Liver (tissue), 9 donors: ENCODE measurements around the gene SIK3. TPM values are rescaled to one million over a fixed set of nuclear protein-coding genes. Genes with fewer than 3 reads are reported as not detected.

Source experiments
- DNase-seq: peaks from one replicate; pipeline ENCODE4 v3.0.0-alpha.2; 2017; ENCODE audit warnings: low spot score
- H3K27ac ChIP-seq, 2 donors: one replicate each; pipeline ENCODE4 v1.7.0; 2013; ENCODE audit warnings: inconsistent platforms in 2 of 2, low read length in 2 of 2, control low read depth in 1 of 2, low read depth in 1 of 2, mild to moderate bottlenecking in 1 of 2
- H3K27me3 ChIP-seq, 4 donors: one replicate each; pipeline versions ENCODE4 v1.6.1 to v1.7.0; 2013; ENCODE audit warnings: low read length in 3 of 4, inconsistent platforms in 1 of 4, mild to moderate bottlenecking in 1 of 4, moderate library complexity in 1 of 4; ENCODE audit not compliant: control insufficient read depth in 4 of 4, insufficient read depth in 4 of 4
- H3K36me3 ChIP-seq, 4 donors: one replicate each; pipeline versions ENCODE4 v1.6.1 to v1.7.0; 2013; ENCODE audit warnings: low read length in 3 of 4, mild to moderate bottlenecking in 3 of 4, low read depth in 1 of 4, moderate library complexity in 1 of 4; ENCODE audit not compliant: control insufficient read depth in 4 of 4, insufficient read depth in 3 of 4
- H3K4me1 ChIP-seq, 4 donors: one replicate each; pipeline versions ENCODE4 v1.6.1 to v1.7.0; 2013; ENCODE audit warnings: low read length in 3 of 4, mild to moderate bottlenecking in 3 of 4, moderate library complexity in 1 of 4; ENCODE audit not compliant: control insufficient read depth in 4 of 4, insufficient read depth in 4 of 4
- H3K4me3 ChIP-seq, 3 donors: one replicate each; pipeline versions ENCODE4 v1.6.1 to v1.7.0; 2013; ENCODE audit warnings: low read length in 3 of 3, control low read depth in 1 of 3, low read depth in 1 of 3, mild to moderate bottlenecking in 1 of 3
- H3K9ac ChIP-seq, 2 donors: one replicate each; pipeline ENCODE4 v1.7.0; 2013; ENCODE audit warnings: low read length in 2 of 2, mild to moderate bottlenecking in 2 of 2, moderate library complexity in 2 of 2, control low read depth in 1 of 2, low read depth in 1 of 2
- H3K9me3 ChIP-seq, 4 donors: one replicate each; pipeline versions ENCODE4 v1.6.1 to v1.7.0; 2013; ENCODE audit warnings: low read length in 3 of 4; ENCODE audit not compliant: control insufficient read depth in 4 of 4
- CTCF ChIP-seq: fragments of 150-350 bp; IDR thresholded peaks from 2 replicates; pipeline ENCODE4 v1.5.1; 2017; ENCODE audit warnings: improper control_type of control experiment, low read depth, low read length; ENCODE audit not compliant: missing input control
- EGR1 ChIP-seq, 2 donors: IDR thresholded peaks; 2 replicates each; pipeline ENCODE4 v1.6.1; 2016 to 2018; ENCODE audit warnings: antibody characterized with exemption in 2 of 2, low read depth in 2 of 2
- FOXA1 ChIP-seq: IDR thresholded peaks from 2 replicates; pipeline ENCODE4 v1.6.1; 2016; ENCODE audit warnings: antibody characterized with exemption
- FOXA2 ChIP-seq: IDR thresholded peaks from 2 replicates; pipeline ENCODE4 v1.6.1; 2016; ENCODE audit warnings: antibody characterized with exemption
- GABPA ChIP-seq, 2 donors: IDR thresholded peaks in 1 of 2; conservative IDR thresholded peaks in 1 of 2; 2 replicates each; pipeline ENCODE4 v1.6.1; 2016; ENCODE audit warnings: antibody characterized with exemption in 2 of 2, mild to moderate bottlenecking in 1 of 2, moderate library complexity in 1 of 2
- HNF4G ChIP-seq: IDR thresholded peaks from 2 replicates; pipeline ENCODE4 v1.6.1; 2016; ENCODE audit warnings: antibody characterized with exemption
- MAX ChIP-seq: IDR thresholded peaks from 2 replicates; pipeline ENCODE4 v1.6.1; 2016; ENCODE audit warnings: antibody characterized with exemption
- NR2F2 ChIP-seq: IDR thresholded peaks from 2 replicates; pipeline ENCODE4 v1.6.1; 2016; ENCODE audit warnings: antibody characterized with exemption
- RAD21 ChIP-seq, 2 donors: IDR thresholded peaks; 2 replicates each; pipeline ENCODE4 v1.6.1; 2016; ENCODE audit warnings: antibody characterized with exemption in 2 of 2, mild to moderate bottlenecking in 2 of 2
- REST ChIP-seq: IDR thresholded peaks from 2 replicates; pipeline ENCODE4 v1.6.1; 2016; ENCODE audit warnings: antibody characterized with exemption, mild to moderate bottlenecking
- RXRA ChIP-seq, 2 donors: IDR thresholded peaks; 2 replicates each; pipeline ENCODE4 v1.6.1; 2017 to 2018; ENCODE audit warnings: antibody characterized with exemption in 2 of 2, mild to moderate bottlenecking in 1 of 2
- WGBS: extraction: QIAGEN DNeasy Blood & Tissue Kit; methylation state at CpG from one replicate; pipeline ENCODE4 v1.1.7; 2013; 5-methylcytosine and 5-hydroxymethylcytosine counted together
- polyA plus RNA-seq, 2 donors: library from polyadenylated mRNA; stranded (reverse) in 1 of 2; unstranded in 1 of 2; fragments of 200-250 nt in 1 of 2; fragments of >200 nt in 1 of 2; fragmentation: Nextera tagmentation in 1 of 2; extraction: Ambion mirVana in 1 of 2; gene quantifications; one replicate each; pipeline versions ENCODE4 v1.2.1 to v1.2.3, GENCODE V29; 2013 to 2015
- total RNA-seq, 2 donors: library from RNA; depleted of rRNA; stranded (reverse); fragments of >200 nt; gene quantifications; one replicate each; pipeline ENCODE4 v1.2.3, GENCODE V29; 2014
- donor health status: healthy.
- donor health status: healthy.
- donor health status: healthy.
- donor health status: healthy.
- donor health status: healthy.

SIK3 gene
- total and polyA plus RNA-seq, 4 donors: 6.9 to 52.4 (median 14.4) TPM

GRCh38 chr11:117091753-117092477 is 6.3 kb downstream of the SIK3 start:
- no peak overlapping the region for H3K27ac ChIP-seq
- no peaks in the 10 kb centered on the region for H3K9me3 ChIP-seq
- no peaks in the 10 kb centered on the region for H3K36me3 ChIP-seq
- no peak overlapping the region for H3K9ac ChIP-seq
- H3K4me1 ChIP-seq: peaks cover 5 to 64% (median 42%) of the 10 kb centered on the region in 4 donors
- no peak for TF ChIP-seq RXRA (IDR thresholded peaks at IDR 0.05)
- TF ChIP-seq EGR1 (IDR thresholded peaks at IDR 0.05; ENCODE audit: low read depth in 2 of 2): no peak
- no peak for TF ChIP-seq HNF4G
- no peak for TF ChIP-seq REST
- 99% methylated on average over 4 of the region's 4 CpGs for WGBS
- H3K27me3 ChIP-seq: no peaks in the 10 kb centered on the region
- no peak overlapping the region for H3K4me3 ChIP-seq
- no peak for DNase-seq

- Histone ChIP-seq H3K4me1 (peaks cover 5 to 49% (median 35%) of the 10 kb centered on the region in 4 donors), H3K9me3 (no peaks in the 10 kb centered on the region), H3K9ac (no peak overlapping the region), H3K36me3 (no peaks in the 10 kb centered on the region), H3K27me3 (no peaks in the 10 kb centered on the region), H3K4me3 (no peak overlapping the region), H3K27ac (no peak overlapping the region)
- no peak for DNase-seq
- no peak for TF ChIP-seq GABPA (IDR thresholded peaks at IDR 0.05 in 1 of 2, conservative IDR thresholded peaks at IDR 0.05 in 1 of 2)
- TF ChIP-seq MAX: no peak
- TF ChIP-seq REST: no peak
- WGBS: 82% methylated on average over 5 of the region's 5 CpGs
Measured at GRCh38 chr11:117090111-117090706, 8.0 kb downstream of the SIK3 start.

- Histone ChIP-seq H3K4me1 (peaks cover 2 to 44% (median 33%) of the 10 kb centered on the region in 4 donors), H3K27me3 (no peaks in the 10 kb centered on the region), H3K4me3 (no peak overlapping the region), H3K9me3 (no peaks in the 10 kb centered on the region), H3K36me3 (no peaks in the 10 kb centered on the region), H3K27ac (no peak overlapping the region), H3K9ac (no peak overlapping the region)
- DNase-seq: no peak
- 93% methylated on average over 7 of the region's 7 CpGs for WGBS
- TF ChIP-seq FOXA2 (no peak), MAX (no peak), HNF4G (no peak), REST (no peak), RAD21 (IDR thresholded peaks at IDR 0.05) (no peak), CTCF (no peak), NR2F2 (no peak), FOXA1 (no peak), RXRA (IDR thresholded peaks at IDR 0.05) (no peak), EGR1 (IDR thresholded peaks at IDR 0.05; ENCODE audit: low read depth in 2 of 2) (no peak)
Measured at GRCh38 chr11:117089685-117090084, 8.5 kb downstream of the SIK3 start.
